HG03521 (cell line): ENCODE data around the gene FFAR4.

Experiments used
- ATAC-seq: cut with Tn5 transposase; IDR thresholded peaks from one replicate; pipeline ENCODE4 v1.9.1; 2021; ENCODE audit warnings: mild to moderate bottlenecking, moderate library complexity; ENCODE audit not compliant: unreplicated experiment

Gene FFAR4

GRCh38 chr10:93570383-93570782, 3.9 kb downstream of the FFAR4 start:
- ATAC-seq: no peak

GRCh38 chr10:93572606-93573005, 6.1 kb downstream of the FFAR4 start:
- no peak for ATAC-seq

- no peak for ATAC-seq
Observed at GRCh38 chr10:93573051-93573909, 6.8 kb downstream of the FFAR4 start.

GRCh38 chr10:93573924-93574323, 7.5 kb downstream of the FFAR4 start:
- ATAC-seq: no peak

GRCh38 chr10:93576888-93577287, 10.4 kb downstream of the FFAR4 start:
- ATAC-seq: no peak

- ATAC-seq: no peak
Observed at GRCh38 chr10:93577565-93577964, 11.1 kb downstream of the FFAR4 start.

GRCh38 chr10:93579089-93579488, 12.6 kb downstream of the FFAR4 start:
- no peak for ATAC-seq

- no peak for ATAC-seq
Observed at GRCh38 chr10:93579985-93580711, 13.7 kb downstream of the FFAR4 start.

GRCh38 chr10:93580828-93581227, 14.4 kb downstream of the FFAR4 start:
- ATAC-seq: no peak

- ATAC-seq: no peak
Observed at GRCh38 chr10:93584445-93584844, 18.0 kb downstream of the FFAR4 start.

GRCh38 chr10:93589648-93590562, 23.4 kb downstream of the FFAR4 start:
- ATAC-seq: no peak

- ATAC-seq: no peak
Observed at GRCh38 chr10:93590638-93591037, 24.2 kb downstream of the FFAR4 start.

- ATAC-seq: no peak
Observed at GRCh38 chr10:93591065-93591808, 24.8 kb downstream of the FFAR4 start.

GRCh38 chr10:93593254-93593653, 26.8 kb downstream of the FFAR4 start:
- no peak for ATAC-seq

- no peak for ATAC-seq
Observed at GRCh38 chr10:93593749-93594148, 27.3 kb downstream of the FFAR4 start.

- no peak for ATAC-seq
Observed at GRCh38 chr10:93594518-93594917, 28.1 kb downstream of the FFAR4 start.

- no peak for ATAC-seq
Observed at GRCh38 chr10:93595378-93596161, 29.1 kb downstream of the FFAR4 start.

- ATAC-seq: no peak
Observed at GRCh38 chr10:93596539-93596938, 30.1 kb downstream of the FFAR4 start.

GRCh38 chr10:93597075-93597599, 30.7 kb downstream of the FFAR4 start:
- ATAC-seq: no peak
